Measurements from ENCODE around the gene TBX2. TPM values are rescaled to one million over a fixed set of nuclear protein-coding genes. Genes with fewer than 3 reads are reported as not detected.
"Not testable (repeated sequence)": the region's sequence is repeated elsewhere in the genome, so short reads cannot be mapped to it uniquely, and the experiment has no call there.

Gene TBX2
- total RNA-seq, 1 donor from 2014 or later = 55.9 TPM

GRCh38 chr17:61354895-61355874, 44.5 kb upstream of the TBX2 start:
- no peak overlapping the region for H3K27ac Mint-ChIP-seq

GRCh38 chr17:61357061-61357460, 42.6 kb upstream of the TBX2 start:
- H3K4me1 Mint-ChIP-seq (ENCODE audit: unreplicated experiment) = peaks cover 42% of the 10 kb centered on the region

More at GRCh38 chr17:61354895-61355874, 44.5 kb upstream of the TBX2 start:
- no peak for DNase-seq (ENCODE audit: extremely low spot score, unreplicated experiment)
- H3K4me1 Mint-ChIP-seq (ENCODE audit: unreplicated experiment) = peaks cover 44% of the 10 kb centered on the region
- H3K27me3 Mint-ChIP-seq = no peaks in the 10 kb centered on the region
- no peak overlapping the region for H3K4me3 Mint-ChIP-seq
- no peak for TF ChIP-seq CTCF (conservative IDR thresholded peaks at IDR 0.05)
- no peaks in the 10 kb centered on the region for H3K9me3 Mint-ChIP-seq
- H3K36me3 Mint-ChIP-seq = no peaks in the 10 kb centered on the region

GRCh38 chr17:61359513-61359912, 40.1 kb upstream of the TBX2 start:
- not testable (repeated sequence) for H3K4me3 Mint-ChIP-seq; H3K27ac Mint-ChIP-seq; H3K9me3 Mint-ChIP-seq; H3K36me3 Mint-ChIP-seq; DNase-seq (ENCODE audit: extremely low spot score, unreplicated experiment)
- peaks cover 27% of the 10 kb centered on the region for H3K4me1 Mint-ChIP-seq (ENCODE audit: unreplicated experiment)
- peaks cover 13% of the 10 kb centered on the region for H3K27me3 Mint-ChIP-seq

More at GRCh38 chr17:61357061-61357460, 42.6 kb upstream of the TBX2 start:
- DNase-seq (ENCODE audit: extremely low spot score, unreplicated experiment); H3K9me3 Mint-ChIP-seq; H3K27ac Mint-ChIP-seq; H3K27me3 Mint-ChIP-seq; H3K4me3 Mint-ChIP-seq; H3K36me3 Mint-ChIP-seq: not testable (repeated sequence)

- no peak for DNase-seq (ENCODE audit: extremely low spot score, unreplicated experiment)
- H3K27me3 Mint-ChIP-seq = peaks cover 17% of the 10 kb centered on the region
- no peak for TF ChIP-seq CTCF (conservative IDR thresholded peaks at IDR 0.05)
- no peak overlapping the region for H3K27ac Mint-ChIP-seq
- H3K36me3 Mint-ChIP-seq = peaks cover 6% of the 10 kb centered on the region
- H3K4me3 Mint-ChIP-seq = no peak overlapping the region
- H3K4me1 Mint-ChIP-seq (ENCODE audit: unreplicated experiment) = peaks cover 21% of the 10 kb centered on the region
- H3K9me3 Mint-ChIP-seq = peaks cover 4% of the 10 kb centered on the region
Measured at GRCh38 chr17:61360318-61360943, 39.2 kb upstream of the TBX2 start.

- Mint-ChIP-seq H3K9me3 (peaks cover 4% of the 10 kb centered on the region), H3K36me3 (peaks cover 6% of the 10 kb centered on the region), H3K27me3 (peaks cover 17% of the 10 kb centered on the region), H3K4me1 (ENCODE audit: unreplicated experiment) (peaks cover 18% of the 10 kb centered on the region), H3K27ac (no peak overlapping the region), H3K4me3 (no peak overlapping the region)
- TF ChIP-seq CTCF (conservative IDR thresholded peaks at IDR 0.05) = no peak
- no peak for DNase-seq (ENCODE audit: extremely low spot score, unreplicated experiment)
Measured at GRCh38 chr17:61361084-61361483, 38.6 kb upstream of the TBX2 start.

GRCh38 chr17:61362396-61362795, 37.2 kb upstream of the TBX2 start:
- H3K27ac Mint-ChIP-seq = no peak overlapping the region
- peaks cover 20% of the 10 kb centered on the region for H3K27me3 Mint-ChIP-seq
- H3K36me3 Mint-ChIP-seq = peaks cover 6% of the 10 kb centered on the region
- H3K9me3 Mint-ChIP-seq = peaks cover 4% of the 10 kb centered on the region
- H3K4me1 Mint-ChIP-seq (ENCODE audit: unreplicated experiment) = peaks cover 21% of the 10 kb centered on the region
- no peak for DNase-seq (ENCODE audit: extremely low spot score, unreplicated experiment)
- H3K4me3 Mint-ChIP-seq = no peak overlapping the region
- no peak for TF ChIP-seq CTCF (conservative IDR thresholded peaks at IDR 0.05)

Data from type B pancreatic cell (in vitro differentiated cells).